HCT116 (cell line): Measurements from ENCODE around the gene CERCAM.

ENCODE experiments used
- CTCF ChIP-seq, 3 experiments: fragments of 200-600 bp in 1 of 3; sonication (generic) in 1 of 3; IDR thresholded peaks in 2 of 3; conservative IDR thresholded peaks in 1 of 3; 2 replicates each; pipeline ENCODE4 v1.5.1; 2012 to 2017; ENCODE audit warnings: low read depth in 2 of 3, low read length in 2 of 3, antibody characterized with exemption in 1 of 3, borderline replicate concordance in 1 of 3, control low read depth in 1 of 3, mild to moderate bottlenecking in 1 of 3, mixed read lengths in 1 of 3, mixed run types in 1 of 3, moderate library complexity in 1 of 3; ENCODE audit not compliant: insufficient read depth in 1 of 3
- EGR1 ChIP-seq: IDR thresholded peaks from 2 replicates; pipeline ENCODE4 v1.6.1; 2012; ENCODE audit warnings: low read depth
- ELF1 ChIP-seq: IDR thresholded peaks from 2 replicates; pipeline ENCODE4 v1.6.1; 2012; ENCODE audit warnings: low read depth, borderline replicate concordance
- EZH2phosphoT487 ChIP-seq: fragments of 200-600 bp; IDR thresholded peaks from 2 replicates; pipeline ENCODE4 v1.6.1; 2018; ENCODE audit warnings: antibody characterized with exemption, borderline replicate concordance
- POLR2A ChIP-seq: IDR thresholded peaks from 2 replicates; pipeline ENCODE4 v1.7.0; 2011; ENCODE audit warnings: borderline replicate concordance; ENCODE audit not compliant: insufficient read depth, insufficient read length; ENCODE audit errors: extremely low read depth
- POLR2AphosphoS5 ChIP-seq: IDR thresholded peaks from 2 replicates; pipeline ENCODE4 v1.6.1; 2011; ENCODE audit warnings: mild to moderate bottlenecking, low read depth, low read length, moderate library complexity
- REST ChIP-seq: IDR thresholded peaks from 2 replicates; pipeline ENCODE4 v1.6.1; 2012; ENCODE audit warnings: low read depth
- SIN3A ChIP-seq: IDR thresholded peaks from 2 replicates; pipeline ENCODE4 v1.6.1; 2012; ENCODE audit warnings: low read depth
- SP1 ChIP-seq: IDR thresholded peaks from 2 replicates; pipeline ENCODE4 v1.6.1; 2012; ENCODE audit warnings: low read depth
- ZBTB33 ChIP-seq: IDR thresholded peaks from 2 replicates; pipeline ENCODE4 v1.6.1; 2011; ENCODE audit warnings: mild to moderate bottlenecking, low read length, moderate library complexity; ENCODE audit not compliant: insufficient replicate concordance; ENCODE audit errors: extremely low read depth

DNA sequence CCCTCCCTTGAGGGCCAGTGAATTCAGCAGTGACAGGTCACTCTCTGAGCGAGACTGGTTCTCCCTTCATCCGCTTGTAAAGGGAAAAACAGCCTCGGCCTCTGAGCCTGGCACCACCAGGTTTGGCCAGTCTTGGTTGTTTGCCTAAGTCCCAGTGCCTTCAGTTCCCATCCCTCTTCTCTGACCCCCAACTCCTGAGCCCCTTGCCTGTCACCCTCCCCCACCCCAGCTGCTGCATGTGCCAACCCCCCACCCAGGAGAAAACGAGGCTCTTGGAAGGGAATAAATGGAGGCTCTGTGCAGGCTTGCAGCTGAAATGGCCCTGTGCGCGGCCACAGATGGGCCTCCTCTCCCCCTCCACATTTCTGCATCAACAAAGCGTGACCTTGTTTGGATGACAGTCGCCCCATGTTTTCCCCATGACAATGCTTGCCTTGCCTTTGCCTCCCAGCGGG is 46.4 kb upstream of the CERCAM start:
- TF ChIP-seq POLR2AphosphoS5 (no peak), CTCF (IDR thresholded peaks at IDR 0.05 in 2 of 3, conservative IDR thresholded peaks at IDR 0.05 in 1 of 3; ENCODE audit: borderline replicate concordance in 1 of 3, insufficient read depth in 1 of 3, low read depth in 2 of 3, low read length in 2 of 3) (no peak), EGR1 (no peak), REST (no peak), ELF1 (no peak), SIN3A (no peak), POLR2A (no peak), EZH2phosphoT487 (no peak), SP1 (no peak), ZBTB33 (no peak)
